Measurements from ENCODE around the gene DCXR.
A peak's percentile ranks its signal among the peaks of the same experiment; 100 is the strongest.

DCXR gene

GRCh38 chr17:82009413-82009812 lies 28.1 kb downstream of the DCXR start:
- H3K36me3 ChIP-seq (ENCODE audit: control insufficient read depth in 2 of 2, insufficient read depth in 1 of 2, low read length in 2 of 2) = peaks cover 0 to 5% of the 10 kb centered on the region in 2 experiments; a peak in 1 of 3 replicates
- ChIA-PET CTCF (interaction anchor here (1.2 to 4.7 kb wide), 2 partner anchors 11 to 50 kb away, joined by 4 to 30 read pairs; no protein-coding TSS in a partner anchor), POLR2A (interaction anchor here (1.6 kb wide), 1 partner anchor 13 kb away, joined by 3 read pairs; the partner anchor contains the start of genes CENPX and LRRC45)
- H3K27ac ChIP-seq (ENCODE audit: extremely low read depth, low read depth, low read length) = no peak overlapping the region
- TF ChIP-seq ZNF223 (tag by site-specific recombination; IDR thresholded peaks at IDR 0.05) (no peak), SCRT2 (tag by site-specific recombination; IDR thresholded peaks at IDR 0.05) (no peak), ZNF792 (tag by site-specific recombination; IDR thresholded peaks at IDR 0.05) (no peak), ZNF311 (tag by site-specific recombination; IDR thresholded peaks at IDR 0.05; ENCODE audit: borderline replicate concordance) (no peak)
- no peaks in the 10 kb centered on the region for H3K9me3 ChIP-seq (ENCODE audit: control insufficient read depth, insufficient read depth, low read depth, low read length)
- no peaks in the 10 kb centered on the region for H3K4me1 ChIP-seq (ENCODE audit: control insufficient read depth, insufficient read depth, low read length)
- no peak overlapping the region for H3K4me3 ChIP-seq (ENCODE audit: low read depth, low read length)

- Histone ChIP-seq H3K4me3 (ENCODE audit: low read depth, low read length) (no peak overlapping the region), H3K36me3 (ENCODE audit: control insufficient read depth in 2 of 2, insufficient read depth in 1 of 2, low read length in 2 of 2) (peaks cover 0 to 5% of the 10 kb centered on the region in 2 experiments; a peak in 1 of 3 replicates), H3K27ac (ENCODE audit: extremely low read depth, low read depth, low read length) (no peak overlapping the region), H3K4me1 (ENCODE audit: control insufficient read depth, insufficient read depth, low read length) (no peaks in the 10 kb centered on the region; the same call in 1 of the 2 replicates), H3K9me3 (ENCODE audit: control insufficient read depth, insufficient read depth, low read depth, low read length) (no peaks in the 10 kb centered on the region)
- TF ChIP-seq ZNF184 (tag by site-specific recombination; IDR thresholded peaks at IDR 0.05) (no peak), HIC1 (tag by site-specific recombination; IDR thresholded peaks at IDR 0.05) (peak; percentile 66; the same call in 1 of the 2 replicates), KLF9 (tag by site-specific recombination; IDR thresholded peaks at IDR 0.05; ENCODE audit: low read depth) (no peak), ZIC2 (tag by site-specific recombination; IDR thresholded peaks at IDR 0.05) (no peak), PRDM6 (tag by site-specific recombination; IDR thresholded peaks at IDR 0.05) (no peak), SCRT2 (tag by site-specific recombination; IDR thresholded peaks at IDR 0.05) (no peak), ZNF37A (tag by site-specific recombination; IDR thresholded peaks at IDR 0.05) (no peak), ZNF777 (tag by site-specific recombination; IDR thresholded peaks at IDR 0.05; ENCODE audit: borderline replicate concordance) (no peak), SETDB1 (IDR thresholded peaks at IDR 0.05; ENCODE audit: insufficient read length, low read length) (no peak), KLF8 (tag by site-specific recombination; IDR thresholded peaks at IDR 0.05) (0 out of 2 replicates have a peak, but pooled peaks have one; percentile 1), TSHZ1 (tag by site-specific recombination; IDR thresholded peaks at IDR 0.05; ENCODE audit: borderline replicate concordance) (no peak)
- ChIA-PET CTCF (interaction anchor here (0.7 to 4.7 kb wide), 4 partner anchors 12 to 50 kb away, joined by 3 to 30 read pairs (median 6); partner anchors contain the start of gene NOTUM), POLR2A (no interaction called here)
Measured at GRCh38 chr17:82008941-82009405, 28.5 kb downstream of the DCXR start.
